HepG2 (cell line): ENCODE measurements around the gene ANKRD53. TPM values are rescaled to one million over a fixed set of nuclear protein-coding genes. Genes with fewer than 3 reads are reported as not detected.

Source experiments
- ETV5 ChIP-seq: IDR thresholded peaks from 2 replicates; pipeline ENCODE4 v1.6.1; 2018; ENCODE audit warnings: missing biosample characterization, missing genetic modification reagents, inconsistent platforms, borderline replicate concordance
- HNRNPK ChIP-seq: fragments of 200-400 bp; formaldehyde crosslinking; IDR thresholded peaks from 2 replicates; pipeline ENCODE4 v1.6.1; 2018; ENCODE audit warnings: low read length, low read depth, moderate library complexity, mild to moderate bottlenecking; ENCODE audit not compliant: poor library complexity, severe bottlenecking
- HOXA5 ChIP-seq: sonication (generic); formaldehyde crosslinking; IDR thresholded peaks from 2 replicates; pipeline ENCODE4 v1.4.0; 2020; ENCODE audit warnings: missing genetic modification reagents
- IRX3 ChIP-seq: sonication (generic); formaldehyde crosslinking; IDR thresholded peaks from 2 replicates; pipeline ENCODE4 v1.8.1; 2023; ENCODE audit warnings: mild to moderate bottlenecking, low read depth, missing genetic modification reagents, borderline replicate concordance
- JUN ChIP-seq: sonication (generic); formaldehyde crosslinking; IDR thresholded peaks from 2 replicates; pipeline ENCODE4 v1.4.0; 2020; ENCODE audit warnings: mild to moderate bottlenecking, missing genetic modification reagents
- MAZ ChIP-seq, 2 experiments: sonication (generic) in 1 of 2; formaldehyde crosslinking in 1 of 2; IDR thresholded peaks; 2 replicates each; pipeline versions ENCODE4 v1.5.0 to v1.6.1; 2012 to 2020; ENCODE audit warnings: low read depth in 2 of 2, mild to moderate bottlenecking in 2 of 2, borderline replicate concordance in 1 of 2, improper control_type of control experiment in 1 of 2, low read length in 1 of 2, missing genetic modification reagents in 1 of 2, moderate library complexity in 1 of 2
- NR2C2 ChIP-seq: sonication (generic); formaldehyde crosslinking; IDR thresholded peaks from 2 replicates; pipeline ENCODE4 v1.4.0; 2020; ENCODE audit warnings: missing genetic modification reagents, mild to moderate bottlenecking, moderate library complexity, borderline replicate concordance
- NRL ChIP-seq: sonication (generic); formaldehyde crosslinking; IDR thresholded peaks from 2 replicates; pipeline ENCODE4 v1.5.0; 2020; ENCODE audit warnings: missing genetic modification reagents, mild to moderate bottlenecking, moderate library complexity, borderline replicate concordance
- RARA ChIP-seq: IDR thresholded peaks from 2 replicates; pipeline ENCODE4 v1.6.1; 2016; ENCODE audit warnings: missing genetic modification reagents, missing compliant biosample characterization
- REL ChIP-seq: sonication (generic); formaldehyde crosslinking; conservative IDR thresholded peaks from 2 replicates; pipeline ENCODE4 v1.8.0; 2022; ENCODE audit warnings: mild to moderate bottlenecking, missing genetic modification reagents, moderate library complexity
- SPEN ChIP-seq: sonication (generic); formaldehyde crosslinking; IDR thresholded peaks from 2 replicates; pipeline ENCODE4 v1.5.1; 2020; ENCODE audit warnings: low read depth, mild to moderate bottlenecking, missing genetic modification reagents
- STAG1 ChIP-seq: sonication (generic); formaldehyde crosslinking; IDR thresholded peaks from 2 replicates; pipeline ENCODE4 v1.4.0; 2020; ENCODE audit warnings: missing genetic modification reagents
- XRCC5 ChIP-seq: fragments of 200-400 bp; formaldehyde crosslinking; optimal IDR thresholded peaks from 2 replicates; pipeline ENCODE3; 2017; ENCODE audit warnings: mild to moderate bottlenecking, low read length
- ZFP36L2 ChIP-seq: sonication (generic); formaldehyde crosslinking; IDR thresholded peaks from 2 replicates; pipeline ENCODE4 v1.4.0; 2020; ENCODE audit warnings: missing genetic modification reagents
- ZFX ChIP-seq: sonication (generic); formaldehyde crosslinking; IDR thresholded peaks from 2 replicates; pipeline ENCODE4 v1.4.0; 2020; ENCODE audit warnings: mild to moderate bottlenecking, low read depth, missing genetic modification reagents, moderate library complexity
- ZMYM4 ChIP-seq: sonication (generic); formaldehyde crosslinking; IDR thresholded peaks from 2 replicates; pipeline ENCODE4 v1.8.1; 2023; ENCODE audit warnings: mild to moderate bottlenecking, missing genetic modification reagents
- ZNF224 ChIP-seq: sonication (generic); formaldehyde crosslinking; IDR thresholded peaks from 2 replicates; pipeline ENCODE4 v1.5.0; 2020; ENCODE audit warnings: mild to moderate bottlenecking, missing genetic modification reagents
- ZNF572 ChIP-seq: sonication (generic); formaldehyde crosslinking; IDR thresholded peaks from 2 replicates; pipeline ENCODE4 v1.5.1; 2020; ENCODE audit warnings: mild to moderate bottlenecking, missing genetic modification reagents
- polyA plus RNA-seq, 8 experiments: library from polyadenylated mRNA; depleted of rRNA in 3 of 8; stranded (reverse) in 7 of 8; unstranded in 1 of 8; fragments of >200 nt; fragmentation: Illumina TruSeq in 4 of 8; extraction: Trizol in 4 of 8; gene quantifications; 2 replicates each; pipeline versions ENCODE4 v1.2.1 to v1.2.3, GENCODE V29; 2011 to 2016; ENCODE audit warnings: low read depth in 4 of 8, missing spikeins in 1 of 8, mixed read lengths in 1 of 8; ENCODE audit not compliant: insufficient read depth in 1 of 8
- total RNA-seq, 5 experiments: library from RNA; depleted of rRNA; stranded (reverse); fragments of >200 nt; fragmentation: Illumina TruSeq; extraction: Trizol; gene quantifications; 2 replicates each; pipeline ENCODE4 v1.2.3, GENCODE V29; 2016; ENCODE audit warnings: low read depth in 1 of 5
- TF ChIP-seq, protein P1 (sequence below): sonication (generic); formaldehyde crosslinking; IDR thresholded peaks from 2 replicates; pipeline ENCODE4 v1.4.0; 2020; ENCODE audit warnings: missing genetic modification reagents
- TF ChIP-seq, protein P2 (sequence below): sonication (generic); formaldehyde crosslinking; IDR thresholded peaks from 2 replicates; pipeline ENCODE4 v1.4.0; 2020; ENCODE audit warnings: low read depth, mild to moderate bottlenecking, missing genetic modification reagents
- TF ChIP-seq, protein P3 (sequence below): sonication (generic); formaldehyde crosslinking; IDR thresholded peaks from 2 replicates; pipeline ENCODE4 v1.8.0; 2022; ENCODE audit warnings: mild to moderate bottlenecking, missing genetic modification reagents, moderate library complexity

The ANKRD53 gene
- total and polyA plus RNA-seq, 2 of the 13 experiments (the other 11 are each of a cell fraction or from before 2014, with no cell fraction given) = 0.15 TPM; not detected in 1

DNA sequence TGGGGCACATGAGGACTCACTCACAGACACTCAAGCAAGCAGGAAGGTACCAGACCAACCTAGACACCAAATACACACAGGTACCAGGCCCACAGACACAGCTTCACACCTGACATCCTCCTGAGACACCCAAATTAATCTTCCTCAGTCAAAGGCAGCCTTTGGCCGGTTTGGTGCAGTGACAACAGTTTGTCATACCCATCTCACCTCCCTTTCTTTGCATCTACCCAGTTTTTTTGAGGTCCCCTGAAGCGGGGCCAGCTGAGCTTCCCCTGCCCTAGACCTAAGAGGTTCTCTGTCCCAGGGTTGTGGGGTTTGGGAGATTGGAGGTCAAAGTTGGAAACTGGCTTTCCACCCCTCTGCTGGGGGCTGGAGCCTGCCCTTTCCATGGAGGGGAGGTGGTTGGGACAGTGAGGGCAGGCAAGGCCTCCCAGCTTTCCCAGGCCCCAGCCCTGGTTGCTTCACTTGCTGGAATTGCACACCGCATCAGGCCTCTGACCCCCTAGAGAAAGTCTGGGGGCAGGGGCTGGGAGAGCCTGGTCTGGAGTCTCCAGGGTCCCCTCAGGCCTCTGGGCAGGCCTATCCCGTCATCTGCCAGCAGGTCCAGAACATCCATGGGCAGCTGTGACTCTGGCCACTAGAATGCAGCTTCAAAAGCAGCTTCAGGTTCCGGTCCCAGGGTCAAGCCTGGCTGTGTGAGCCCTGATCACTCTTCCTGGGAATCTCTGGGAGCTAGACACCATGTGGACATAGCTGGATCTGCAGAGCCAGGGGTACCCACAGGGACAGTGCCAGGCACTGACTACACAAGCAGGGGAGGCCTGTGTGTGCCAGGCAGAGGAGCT is 28.7 kb downstream of the ANKRD53 start (continued):
- TF ChIP-seq, protein P1, sequence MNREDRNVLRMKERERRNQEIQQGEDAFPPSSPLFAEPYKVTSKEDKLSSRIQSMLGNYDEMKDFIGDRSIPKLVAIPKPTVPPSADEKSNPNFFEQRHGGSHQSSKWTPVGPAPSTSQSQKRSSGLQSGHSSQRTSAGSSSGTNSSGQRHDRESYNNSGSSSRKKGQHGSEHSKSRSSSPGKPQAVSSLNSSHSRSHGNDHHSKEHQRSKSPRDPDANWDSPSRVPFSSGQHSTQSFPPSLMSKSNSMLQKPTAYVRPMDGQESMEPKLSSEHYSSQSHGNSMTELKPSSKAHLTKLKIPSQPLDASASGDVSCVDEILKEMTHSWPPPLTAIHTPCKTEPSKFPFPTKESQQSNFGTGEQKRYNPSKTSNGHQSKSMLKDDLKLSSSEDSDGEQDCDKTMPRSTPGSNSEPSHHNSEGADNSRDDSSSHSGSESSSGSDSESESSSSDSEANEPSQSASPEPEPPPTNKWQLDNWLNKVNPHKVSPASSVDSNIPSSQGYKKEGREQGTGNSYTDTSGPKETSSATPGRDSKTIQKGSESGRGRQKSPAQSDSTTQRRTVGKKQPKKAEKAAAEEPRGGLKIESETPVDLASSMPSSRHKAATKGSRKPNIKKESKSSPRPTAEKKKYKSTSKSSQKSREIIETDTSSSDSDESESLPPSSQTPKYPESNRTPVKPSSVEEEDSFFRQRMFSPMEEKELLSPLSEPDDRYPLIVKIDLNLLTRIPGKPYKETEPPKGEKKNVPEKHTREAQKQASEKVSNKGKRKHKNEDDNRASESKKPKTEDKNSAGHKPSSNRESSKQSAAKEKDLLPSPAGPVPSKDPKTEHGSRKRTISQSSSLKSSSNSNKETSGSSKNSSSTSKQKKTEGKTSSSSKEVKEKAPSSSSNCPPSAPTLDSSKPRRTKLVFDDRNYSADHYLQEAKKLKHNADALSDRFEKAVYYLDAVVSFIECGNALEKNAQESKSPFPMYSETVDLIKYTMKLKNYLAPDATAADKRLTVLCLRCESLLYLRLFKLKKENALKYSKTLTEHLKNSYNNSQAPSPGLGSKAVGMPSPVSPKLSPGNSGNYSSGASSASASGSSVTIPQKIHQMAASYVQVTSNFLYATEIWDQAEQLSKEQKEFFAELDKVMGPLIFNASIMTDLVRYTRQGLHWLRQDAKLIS (CRISPR knock-in tag) = no peak
- peak; percentile 54 for TF ChIP-seq XRCC5
- no peak for TF ChIP-seq MAZ (IDR thresholded peaks at IDR 0.05; ENCODE audit: borderline replicate concordance, low read depth, low read length)
- TF ChIP-seq MAZ (CRISPR knock-in tag; IDR thresholded peaks at IDR 0.05; ENCODE audit: low read depth) = no peak
- TF ChIP-seq ZFP36L2 (CRISPR knock-in tag) = no peak
- no peak for TF ChIP-seq HNRNPK
- TF ChIP-seq SPEN = no peak
- peak; percentile 66; the same call in 1 of the 2 replicates for TF ChIP-seq ZFX
- peak; percentile 71; the same call in 1 of the 2 replicates for TF ChIP-seq ETV5 (CRISPR knock-in tag)
- TF ChIP-seq, protein P2, sequence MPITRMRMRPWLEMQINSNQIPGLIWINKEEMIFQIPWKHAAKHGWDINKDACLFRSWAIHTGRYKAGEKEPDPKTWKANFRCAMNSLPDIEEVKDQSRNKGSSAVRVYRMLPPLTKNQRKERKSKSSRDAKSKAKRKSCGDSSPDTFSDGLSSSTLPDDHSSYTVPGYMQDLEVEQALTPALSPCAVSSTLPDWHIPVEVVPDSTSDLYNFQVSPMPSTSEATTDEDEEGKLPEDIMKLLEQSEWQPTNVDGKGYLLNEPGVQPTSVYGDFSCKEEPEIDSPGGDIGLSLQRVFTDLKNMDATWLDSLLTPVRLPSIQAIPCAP (CRISPR knock-in tag) = no peak
- 0 out of 2 replicates have a peak, but pooled peaks have one; percentile 8 for TF ChIP-seq ZNF572 (CRISPR knock-in tag)
- 0 out of 2 replicates have a peak, but pooled peaks have one; percentile 11 for TF ChIP-seq RARA (CRISPR knock-in tag)
- peak; percentile 46; the same call in 1 of the 2 replicates for TF ChIP-seq ZNF224 (CRISPR knock-in tag)
- TF ChIP-seq ZMYM4 (CRISPR knock-in tag) = no peak
- TF ChIP-seq NRL (CRISPR knock-in tag) = 0 out of 2 replicates have a peak, but pooled peaks have one; percentile 24
- TF ChIP-seq, protein P3, sequence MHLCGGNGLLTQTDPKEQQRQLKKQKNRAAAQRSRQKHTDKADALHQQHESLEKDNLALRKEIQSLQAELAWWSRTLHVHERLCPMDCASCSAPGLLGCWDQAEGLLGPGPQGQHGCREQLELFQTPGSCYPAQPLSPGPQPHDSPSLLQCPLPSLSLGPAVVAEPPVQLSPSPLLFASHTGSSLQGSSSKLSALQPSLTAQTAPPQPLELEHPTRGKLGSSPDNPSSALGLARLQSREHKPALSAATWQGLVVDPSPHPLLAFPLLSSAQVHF (CRISPR knock-in tag) = no peak
- no peak for TF ChIP-seq JUN (CRISPR knock-in tag)
- TF ChIP-seq NR2C2 (CRISPR knock-in tag) = no peak
- TF ChIP-seq REL (CRISPR knock-in tag) = no peak
- no peak for TF ChIP-seq IRX3
- TF ChIP-seq HOXA5 (CRISPR knock-in tag) = no peak
- peak; percentile 15; the same call in 1 of the 2 replicates for TF ChIP-seq STAG1 (CRISPR knock-in tag)
